Smooth muscle cell (in vitro differentiated cells): ENCODE data around the gene PSMD6. TPM values are rescaled to one million over a fixed set of nuclear protein-coding genes. Genes with fewer than 3 reads are reported as not detected.

Source experiments
- DNase-seq: peaks from one replicate; lab custom pipeline; 2025; ENCODE audit not compliant: unreplicated experiment; lab: John Stamatoyannopoulos, UW
- H2AFZ ChIP-seq: fragments of 200-600 bp; sonication (generic); 2 replicates; pipeline ENCODE4 v1.6.0; 2016; ENCODE audit warnings: antibody characterized with exemption, low read depth, mild to moderate bottlenecking
- H3F3A ChIP-seq: fragments of 200-600 bp; sonication (generic); 2 replicates; pipeline ENCODE4 v1.6.0; 2017; ENCODE audit warnings: antibody characterized with exemption, low read depth
- H3K27ac ChIP-seq: fragments of 200-600 bp; sonication (generic); 2 replicates; pipeline ENCODE4 v1.5.1; 2016; ENCODE audit warnings: low read depth, mild to moderate bottlenecking
- H3K27me3 ChIP-seq: fragments of 200-600 bp; sonication (generic); 2 replicates; pipeline ENCODE4 v1.6.1; 2016; ENCODE audit warnings: low read depth, mild to moderate bottlenecking
- H3K36me3 ChIP-seq: fragments of 200-600 bp; sonication (generic); 2 replicates; pipeline ENCODE4 v1.5.1; 2016; ENCODE audit warnings: low read depth
- H3K4me1 ChIP-seq: fragments of 200-600 bp; sonication (generic); 2 replicates; pipeline ENCODE4 v1.5.1; 2016; ENCODE audit warnings: low read depth
- H3K4me2 ChIP-seq: fragments of 200-600 bp; sonication (generic); 2 replicates; pipeline ENCODE4 v1.6.0; 2016; ENCODE audit warnings: mild to moderate bottlenecking
- H3K4me3 ChIP-seq: fragments of 200-600 bp; sonication (generic); 2 replicates; pipeline ENCODE4 v1.5.1; 2016; ENCODE audit warnings: mild to moderate bottlenecking
- H3K79me2 ChIP-seq: fragments of 200-600 bp; sonication (generic); 2 replicates; pipeline ENCODE4 v1.6.0; 2016; ENCODE audit warnings: low read depth, mild to moderate bottlenecking
- H3K9ac ChIP-seq: fragments of 200-600 bp; sonication (generic); 2 replicates; pipeline ENCODE4 v1.6.0; 2016; ENCODE audit warnings: low read depth
- H3K9me3 ChIP-seq: fragments of 200-600 bp; sonication (generic); replicated peaks from 2 replicates; pipeline ENCODE4 v1.5.1; 2016; ENCODE audit warnings: low read depth
- H4K20me1 ChIP-seq: fragments of 200-600 bp; sonication (generic); 2 replicates; pipeline ENCODE4 v1.6.0; 2016; ENCODE audit warnings: low read depth
- CTCF ChIP-seq: fragments of 200-600 bp; sonication (generic); IDR thresholded peaks from 2 replicates; pipeline ENCODE4 v1.5.1; 2017; ENCODE audit warnings: borderline replicate concordance, mild to moderate bottlenecking, antibody characterized with exemption; ENCODE audit not compliant: insufficient read depth, poor library complexity, severe bottlenecking
- WGBS: methylation state at CpG from one replicate; pipeline ENCODE4 v1.1.7; 2016; ENCODE audit warnings: low lambda C conversion rate; 5-methylcytosine and 5-hydroxymethylcytosine counted together
- polyA plus RNA-seq: library from polyadenylated mRNA; unstranded; fragments of >200 nt; fragmentation: Nextera tagmentation; extraction: Ambion mirVana; gene quantifications from 2 replicates; pipeline ENCODE4 v1.2.1, GENCODE V29; 2016
- total RNA-seq: library from RNA; depleted of rRNA; stranded (reverse); fragments of >200 nt; gene quantifications from 2 replicates; pipeline ENCODE4 v1.2.3, GENCODE V29; 2014

Gene PSMD6
- total and polyA plus RNA-seq, 2 experiments from 2014 or later = 109 to 119 TPM

- H3K36me3 ChIP-seq = peaks cover 41% of the 10 kb centered on the region
- H3F3A ChIP-seq = peaks cover 7% of the 10 kb centered on the region
- H4K20me1 ChIP-seq = peaks cover 54% of the 10 kb centered on the region
- H3K27ac ChIP-seq = no peak overlapping the region
- H2AFZ ChIP-seq = no peak overlapping the region
- WGBS = 96% methylated on average over 3 of the region's 3 CpGs
- H3K4me3 ChIP-seq = no peak overlapping the region
- TF ChIP-seq CTCF = no peak
- H3K9me3 ChIP-seq = no peaks in the 10 kb centered on the region
- no peaks in the 10 kb centered on the region for H3K27me3 ChIP-seq
- no peak overlapping the region for H3K4me2 ChIP-seq
- peaks cover 4% of the 10 kb centered on the region for H3K4me1 ChIP-seq
- peaks cover 34% of the 10 kb centered on the region for H3K79me2 ChIP-seq
- DNase-seq = no peak
- no peak overlapping the region for H3K9ac ChIP-seq
Observed at GRCh38 chr3:64016941-64017620, 6.2 kb downstream of the PSMD6 start.

- Histone ChIP-seq H3K27ac (peak overlapping the region; percentile 39), H3K4me2 (no peak overlapping the region), H2AFZ (no peak overlapping the region), H3K79me2 (peaks cover 13% of the 10 kb centered on the region), H3K36me3 (peaks cover 37% of the 10 kb centered on the region), H3K4me1 (no peaks in the 10 kb centered on the region), H4K20me1 (peaks cover 65% of the 10 kb centered on the region), H3K4me3 (no peak overlapping the region), H3K9ac (no peak overlapping the region), H3K9me3 (no peaks in the 10 kb centered on the region), H3K27me3 (no peaks in the 10 kb centered on the region), H3F3A (peaks cover 7% of the 10 kb centered on the region)
- 67% methylated on average over 5 of the region's 5 CpGs for WGBS
- TF ChIP-seq CTCF = no peak
- no peak for DNase-seq
Observed at GRCh38 chr3:64011685-64012084, 11.6 kb downstream of the PSMD6 start.

- Histone ChIP-seq H3K4me2 (no peak overlapping the region), H2AFZ (no peak overlapping the region), H3K36me3 (peaks cover 37% of the 10 kb centered on the region), H3K79me2 (peaks cover 13% of the 10 kb centered on the region), H3K27ac (no peak overlapping the region), H3K9me3 (no peaks in the 10 kb centered on the region), H3K27me3 (no peaks in the 10 kb centered on the region), H3K4me1 (no peaks in the 10 kb centered on the region), H3K4me3 (no peak overlapping the region), H3F3A (peaks cover 7% of the 10 kb centered on the region), H4K20me1 (peaks cover 62% of the 10 kb centered on the region), H3K9ac (no peak overlapping the region)
- TF ChIP-seq CTCF = no peak
- 95% methylated on average over 5 of the region's 5 CpGs for WGBS
- DNase-seq = no peak
Observed at GRCh38 chr3:64010199-64010598, 13.1 kb downstream of the PSMD6 start.

GRCh38 chr3:64009528-64009927 lies 13.8 kb downstream of the PSMD6 start:
- Histone ChIP-seq H4K20me1 (peaks cover 55% of the 10 kb centered on the region), H3F3A (peaks cover 7% of the 10 kb centered on the region), H3K9ac (no peak overlapping the region), H3K4me2 (no peak overlapping the region), H3K79me2 (peaks cover 13% of the 10 kb centered on the region), H3K9me3 (no peaks in the 10 kb centered on the region), H3K4me1 (no peaks in the 10 kb centered on the region), H3K36me3 (peaks cover 37% of the 10 kb centered on the region), H3K27ac (no peak overlapping the region), H3K27me3 (no peaks in the 10 kb centered on the region), H3K4me3 (no peak overlapping the region), H2AFZ (no peak overlapping the region)
- no peak for TF ChIP-seq CTCF
- 88% methylated on average over 7 of the region's 7 CpGs for WGBS
- DNase-seq = no peak
